ENCODE measurements around the gene IFIT3.

- no peak for TF ChIP-seq EZH2phosphoT487 (IDR thresholded peaks at IDR 0.05; ENCODE audit: insufficient read depth, low read depth)
- TF ChIP-seq EZH2 (IDR thresholded peaks at IDR 0.05; ENCODE audit: insufficient read depth, poor library complexity, severe bottlenecking): no peak
Measured at GRCh38 chr10:89369156-89370105, 41.6 kb downstream of the IFIT3 start.
